ENCODE measurements around the gene LONP1. TPM values are rescaled to one million over a fixed set of nuclear protein-coding genes. Genes with fewer than 3 reads are reported as not detected.

Gene LONP1
- total RNA-seq, 1 donor from 2014 or later = 90.3 TPM

- peaks cover 65% of the 10 kb centered on the region for H3K36me3 Mint-ChIP-seq (ENCODE audit: unreplicated experiment)
- TF ChIP-seq CTCF (IDR thresholded peaks at IDR 0.05) = no peak
- H3K27ac Mint-ChIP-seq (ENCODE audit: unreplicated experiment) = no peak overlapping the region
- no peaks in the 10 kb centered on the region for H3K27me3 Mint-ChIP-seq (ENCODE audit: unreplicated experiment)
- no peak overlapping the region for H3K4me3 Mint-ChIP-seq (ENCODE audit: unreplicated experiment)
- DNase-seq (ENCODE audit: extremely low spot score, unreplicated experiment) = no peak
- no peaks in the 10 kb centered on the region for H3K9me3 Mint-ChIP-seq (ENCODE audit: unreplicated experiment)
- H3K4me1 Mint-ChIP-seq (ENCODE audit: unreplicated experiment) = no peaks in the 10 kb centered on the region
These were observed 71.5 kb downstream of the LONP1 start for GRCh38 chr19:5648464-5648863.

- Mint-ChIP-seq H3K9me3 (ENCODE audit: unreplicated experiment) (no peaks in the 10 kb centered on the region), H3K27ac (ENCODE audit: unreplicated experiment) (no peak overlapping the region), H3K27me3 (ENCODE audit: unreplicated experiment) (no peaks in the 10 kb centered on the region), H3K4me1 (ENCODE audit: unreplicated experiment) (no peaks in the 10 kb centered on the region), H3K36me3 (ENCODE audit: unreplicated experiment) (peaks cover 56% of the 10 kb centered on the region), H3K4me3 (ENCODE audit: unreplicated experiment) (no peak overlapping the region)
- no peak for TF ChIP-seq CTCF (IDR thresholded peaks at IDR 0.05)
- DNase-seq (ENCODE audit: extremely low spot score, unreplicated experiment) = no peak
These were observed 73.2 kb downstream of the LONP1 start for GRCh38 chr19:5646703-5647102.

GRCh38 chr19:5645409-5645808, 74.5 kb downstream of the LONP1 start:
- no peak for DNase-seq (ENCODE audit: extremely low spot score, unreplicated experiment)
- Mint-ChIP-seq H3K4me3 (ENCODE audit: unreplicated experiment) (no peak overlapping the region), H3K9me3 (ENCODE audit: unreplicated experiment) (no peaks in the 10 kb centered on the region), H3K36me3 (ENCODE audit: unreplicated experiment) (peaks cover 52% of the 10 kb centered on the region), H3K4me1 (ENCODE audit: unreplicated experiment) (no peaks in the 10 kb centered on the region), H3K27ac (ENCODE audit: unreplicated experiment) (no peak overlapping the region), H3K27me3 (ENCODE audit: unreplicated experiment) (no peaks in the 10 kb centered on the region)
- no peak for TF ChIP-seq CTCF (IDR thresholded peaks at IDR 0.05)

- no peak for DNase-seq (ENCODE audit: extremely low spot score, unreplicated experiment)
- no peak overlapping the region for H3K27ac Mint-ChIP-seq (ENCODE audit: unreplicated experiment)
- peaks cover 43% of the 10 kb centered on the region for H3K36me3 Mint-ChIP-seq (ENCODE audit: unreplicated experiment)
- H3K9me3 Mint-ChIP-seq (ENCODE audit: unreplicated experiment) = no peaks in the 10 kb centered on the region
- H3K4me1 Mint-ChIP-seq (ENCODE audit: unreplicated experiment) = no peaks in the 10 kb centered on the region
- no peaks in the 10 kb centered on the region for H3K27me3 Mint-ChIP-seq (ENCODE audit: unreplicated experiment)
- no peak for TF ChIP-seq CTCF (IDR thresholded peaks at IDR 0.05)
- H3K4me3 Mint-ChIP-seq (ENCODE audit: unreplicated experiment) = no peak overlapping the region
These were observed 75.9 kb downstream of the LONP1 start for GRCh38 chr19:5644037-5644436.

- H3K27ac Mint-ChIP-seq (ENCODE audit: unreplicated experiment) = no peak overlapping the region
- DNase-seq (ENCODE audit: extremely low spot score, unreplicated experiment) = no peak
- peaks cover 38% of the 10 kb centered on the region for H3K36me3 Mint-ChIP-seq (ENCODE audit: unreplicated experiment)
- H3K4me1 Mint-ChIP-seq (ENCODE audit: unreplicated experiment) = no peaks in the 10 kb centered on the region
- no peak for TF ChIP-seq CTCF (IDR thresholded peaks at IDR 0.05)
- H3K4me3 Mint-ChIP-seq (ENCODE audit: unreplicated experiment) = no peak overlapping the region
- no peaks in the 10 kb centered on the region for H3K9me3 Mint-ChIP-seq (ENCODE audit: unreplicated experiment)
- H3K27me3 Mint-ChIP-seq (ENCODE audit: unreplicated experiment) = no peaks in the 10 kb centered on the region
These were observed 76.9 kb downstream of the LONP1 start for GRCh38 chr19:5643060-5643459.

Measured in osteocyte (in vitro differentiated cells).